Stimulated activated CD8-positive, alpha-beta memory T cell treated with anti-CD3 and anti-CD28 coated beads, Interleukin-4, amount 100 ng/mL, for 1 hour (primary cell): ENCODE measurements around the gene PGRMC1.
"Not testable (repeated sequence)": the region's sequence is repeated elsewhere in the genome, so short reads cannot be mapped to it uniquely, and the experiment has no call there.

Experiments used
- DNase-seq, 2 donors: peaks; one replicate each; pipeline ENCODE4 v3.0.0-alpha.2; 2020; ENCODE audit warnings: low read depth in 2 of 2, low spot score in 1 of 2

PGRMC1 gene

DNA sequence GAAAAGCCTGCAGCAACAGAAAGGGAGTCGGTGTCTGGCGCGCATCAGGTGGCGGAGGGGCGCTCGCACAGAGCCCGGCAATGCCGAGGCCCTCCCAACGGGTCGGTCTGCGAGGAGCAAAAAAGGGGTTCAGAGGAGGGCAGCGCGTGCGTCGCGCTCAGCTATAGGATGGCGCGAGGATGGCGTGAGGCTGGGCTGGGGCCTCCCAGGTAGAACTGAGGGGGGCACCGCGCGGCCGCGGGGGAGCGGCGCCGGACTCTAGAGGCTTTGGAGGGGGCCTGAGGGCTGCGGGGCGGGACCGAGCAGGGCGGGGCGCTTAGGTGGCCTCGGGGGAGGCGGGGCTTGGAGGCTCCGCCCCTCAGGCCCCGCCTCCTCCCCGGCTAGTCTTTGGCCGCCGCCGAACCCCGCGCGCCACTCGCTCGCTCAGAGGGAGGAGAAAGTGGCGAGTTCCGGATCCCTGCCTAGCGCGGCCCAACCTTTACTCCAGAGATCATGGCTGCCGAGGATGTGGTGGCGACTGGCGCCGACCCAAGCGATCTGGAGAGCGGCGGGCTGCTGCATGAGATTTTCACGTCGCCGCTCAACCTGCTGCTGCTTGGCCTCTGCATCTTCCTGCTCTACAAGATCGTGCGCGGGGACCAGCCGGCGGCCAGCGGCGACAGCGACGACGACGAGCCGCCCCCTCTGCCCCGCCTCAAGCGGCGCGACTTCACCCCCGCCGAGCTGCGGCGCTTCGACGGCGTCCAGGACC lies at the start of gene PGRMC1:
PGRMC1 (plus strand) TSS at position 414 of the 751 bp plus-strand sequence; CDS start at position 493, 79 bp downstream.
- peak; percentile 37 to 63 for DNase-seq

DNA sequence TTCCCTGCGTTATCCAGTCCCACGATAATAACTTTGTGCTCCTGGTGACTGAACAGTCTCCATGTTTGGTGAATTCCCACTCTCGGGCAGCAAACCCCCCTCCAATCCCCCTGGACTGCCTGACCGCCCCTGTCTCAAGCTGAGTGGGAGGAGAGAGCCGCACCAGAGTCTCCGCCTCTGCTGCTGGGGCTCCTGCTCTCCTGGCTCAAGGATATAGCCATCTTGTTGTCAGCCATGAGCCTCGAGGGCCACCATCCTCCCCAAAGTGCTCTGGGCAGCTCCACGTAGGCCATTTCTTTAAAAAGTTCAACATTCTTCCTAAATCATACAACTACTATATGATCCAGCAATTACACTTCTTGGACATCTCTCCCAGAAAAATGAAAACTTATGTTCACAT lies 49.3 kb upstream of the PGRMC1 start:
- DNase-seq = no peak

DNA sequence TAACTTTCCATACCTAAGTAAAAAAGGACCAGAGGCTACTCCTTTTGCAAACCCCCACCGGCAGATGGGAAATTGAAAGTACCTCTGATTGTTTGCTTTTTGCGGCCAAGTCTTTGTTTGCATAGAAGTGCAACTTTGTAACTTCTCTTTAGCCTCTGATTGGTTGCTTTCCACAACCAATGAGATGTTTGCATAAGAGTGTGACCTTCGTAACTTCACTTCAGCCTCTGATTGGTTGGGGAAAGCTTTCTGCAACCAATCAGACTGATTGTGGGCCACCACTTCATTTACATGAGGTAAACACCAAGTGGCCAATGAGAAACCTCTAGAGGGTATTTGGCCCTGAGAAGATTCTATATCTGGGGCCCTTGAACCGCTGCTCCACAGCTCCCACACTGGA lies 48.8 kb upstream of the PGRMC1 start:
- DNase-seq = no peak

DNA sequence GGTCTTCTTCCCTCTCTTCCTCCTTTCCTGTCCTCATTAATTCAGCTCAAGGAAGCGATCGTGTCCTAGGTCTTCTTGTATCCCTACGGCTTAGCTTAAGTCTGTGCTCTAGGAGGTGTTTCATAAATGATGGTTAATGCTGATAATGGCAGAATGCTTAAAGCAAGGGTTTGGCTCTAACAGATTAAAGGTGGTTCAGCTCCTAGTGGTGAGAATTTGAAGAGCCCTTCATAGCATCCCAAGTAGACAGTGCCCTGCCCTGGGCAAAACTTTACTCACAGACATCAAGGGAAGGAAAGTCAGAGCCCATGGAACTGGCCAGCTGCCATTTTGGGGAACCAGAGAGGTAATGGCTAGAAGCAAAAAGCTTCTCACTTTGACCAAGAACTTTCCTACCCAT lies 47.0 kb upstream of the PGRMC1 start:
- no peak for DNase-seq

DNA sequence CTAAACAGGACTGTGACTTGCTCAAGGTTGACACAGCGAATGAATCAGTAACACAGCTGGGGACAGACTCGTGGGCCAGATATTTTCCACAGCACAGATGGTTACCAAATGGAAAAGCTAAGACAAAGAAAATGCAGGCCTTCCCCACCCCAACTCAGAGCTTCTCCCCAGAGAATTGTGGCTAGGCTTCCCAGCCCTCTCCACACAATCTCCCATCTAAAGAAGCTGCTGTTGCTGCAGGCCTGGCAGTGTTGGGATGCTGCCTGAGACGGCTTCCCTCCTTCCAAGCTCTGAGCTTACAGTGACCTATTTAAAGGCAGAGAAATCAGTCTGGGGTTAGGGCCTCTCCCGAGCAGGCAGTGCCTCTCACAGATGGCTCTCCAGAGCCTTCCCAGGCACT lies 46.5 kb upstream of the PGRMC1 start:
- DNase-seq = no peak

DNA sequence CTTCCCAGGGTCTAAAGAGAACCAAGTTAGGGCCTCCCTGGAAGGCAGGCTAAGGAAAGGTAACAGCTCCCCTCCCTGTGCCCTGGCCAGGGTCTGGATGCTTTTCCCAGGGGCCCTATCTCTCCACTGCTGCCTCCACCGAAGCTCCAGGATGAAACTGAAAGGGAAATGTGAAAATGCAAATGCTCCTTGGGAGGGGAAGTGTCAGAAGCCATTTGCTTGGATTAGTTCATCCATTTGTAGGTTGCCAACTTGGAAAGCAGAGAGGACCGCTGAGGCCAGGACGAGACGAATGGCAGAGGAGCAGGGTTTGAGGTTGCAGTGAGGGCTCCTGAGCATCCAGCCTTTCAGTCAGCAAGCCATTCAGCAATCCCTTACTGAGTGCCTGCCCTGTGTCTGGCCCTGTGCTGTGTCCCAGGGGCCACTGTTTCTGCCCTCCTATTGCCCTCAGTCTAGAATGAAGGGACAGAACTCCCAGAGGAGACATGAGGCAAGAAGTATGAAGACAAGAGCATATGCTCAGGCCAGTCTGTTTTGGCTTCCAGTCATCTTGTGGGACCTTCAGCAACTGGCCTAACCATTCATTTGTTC lies 45.9 kb upstream of the PGRMC1 start:
- no peak for DNase-seq

DNA sequence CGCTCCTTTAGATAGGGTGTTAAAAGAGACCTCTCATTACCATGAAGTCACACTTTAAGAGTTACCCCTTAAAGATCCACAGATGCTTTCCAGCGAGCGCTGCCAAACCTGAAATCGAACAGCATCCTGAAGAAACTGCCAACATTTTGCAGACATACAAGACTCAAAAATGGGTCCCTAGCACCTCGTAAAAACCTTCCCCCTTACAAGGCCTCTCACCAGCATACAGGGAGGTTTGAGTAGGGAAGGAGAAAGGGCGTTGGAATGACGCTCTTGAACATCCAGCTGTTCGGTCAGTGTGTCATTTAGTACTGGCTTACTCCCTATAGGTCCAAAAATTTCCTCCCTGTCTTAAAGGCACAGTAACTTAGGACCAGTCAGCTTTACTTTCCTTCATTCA lies 45.3 kb upstream of the PGRMC1 start:
- no peak for DNase-seq

DNA sequence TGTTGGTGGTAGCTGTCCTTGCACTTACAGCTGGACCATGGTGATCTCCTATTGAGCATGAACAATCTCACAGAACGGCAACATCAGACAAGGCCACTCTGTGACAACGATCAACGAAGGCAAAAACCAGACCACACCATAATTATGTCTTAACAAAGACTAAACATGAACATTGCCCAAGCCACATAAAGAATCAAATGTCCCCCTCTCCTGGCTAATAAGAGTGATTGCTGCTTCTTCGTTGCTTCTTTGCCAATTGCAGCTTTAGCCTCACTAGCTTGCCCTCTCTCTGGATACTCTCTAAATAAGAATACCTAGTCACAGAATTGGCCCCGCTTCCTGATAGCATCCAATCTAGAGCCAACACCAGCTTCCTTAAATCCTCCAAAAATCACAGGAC lies 41.5 kb upstream of the PGRMC1 start:
- DNase-seq = no peak

DNA sequence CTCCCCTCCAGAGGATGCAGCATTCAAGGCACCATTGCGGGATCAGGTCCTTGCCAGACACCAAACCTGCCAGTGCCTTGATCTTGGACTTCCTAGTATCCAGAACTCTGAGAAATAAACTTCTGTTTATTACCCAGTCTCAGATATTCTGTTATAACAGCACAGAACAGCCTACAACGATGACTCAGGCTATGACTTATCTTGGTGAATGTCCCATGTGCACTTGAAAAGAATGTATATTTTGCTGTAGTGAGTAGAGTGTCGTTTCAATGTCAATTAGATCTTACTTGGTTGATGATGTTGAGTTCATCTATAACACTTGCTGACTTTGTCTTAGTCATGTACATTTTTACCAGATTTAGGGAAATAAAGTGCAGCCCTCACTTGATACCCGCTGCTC lies 34.5 kb upstream of the PGRMC1 start:
- no peak for DNase-seq

DNA sequence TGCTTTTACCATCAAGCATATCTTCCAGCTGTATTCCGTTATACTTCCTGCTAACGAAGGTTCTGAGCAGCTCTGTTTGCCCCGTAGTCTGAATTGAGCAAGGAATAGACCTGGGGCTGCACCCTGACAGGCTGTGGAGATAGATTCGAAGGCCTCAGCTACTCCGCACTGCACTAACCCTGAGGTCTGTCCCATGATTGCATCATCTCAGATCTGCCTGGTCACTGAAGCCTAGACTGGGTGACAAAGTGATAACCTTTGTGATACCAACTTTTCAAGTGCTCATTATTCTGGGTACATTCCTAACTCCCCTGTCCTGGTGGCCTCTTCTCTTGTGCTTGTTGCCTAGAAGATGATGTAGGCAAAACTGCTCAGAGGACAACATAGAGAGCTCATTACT lies 29.9 kb upstream of the PGRMC1 start:
- no peak for DNase-seq

DNA sequence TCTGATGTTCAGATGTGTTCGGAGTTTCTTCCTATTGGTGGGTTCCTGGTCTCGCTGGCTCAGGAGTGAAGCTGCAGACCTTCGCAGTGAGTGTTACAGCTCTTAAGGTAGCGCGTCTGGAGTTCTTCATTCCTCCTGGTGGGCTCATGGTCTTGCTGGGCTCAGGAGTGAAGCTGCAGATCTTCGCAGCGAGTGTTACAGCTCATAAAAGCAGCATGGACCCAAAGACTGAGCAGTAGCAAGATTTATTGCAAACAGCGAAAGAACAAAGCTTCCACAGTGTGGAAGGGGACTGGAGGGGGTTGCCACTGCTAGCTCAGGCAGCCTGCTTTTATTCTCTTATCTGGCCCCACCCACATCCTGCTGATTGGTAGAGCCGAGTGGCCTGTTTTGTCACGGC lies 28.6 kb upstream of the PGRMC1 start:
- not testable (repeated sequence) for DNase-seq

DNA sequence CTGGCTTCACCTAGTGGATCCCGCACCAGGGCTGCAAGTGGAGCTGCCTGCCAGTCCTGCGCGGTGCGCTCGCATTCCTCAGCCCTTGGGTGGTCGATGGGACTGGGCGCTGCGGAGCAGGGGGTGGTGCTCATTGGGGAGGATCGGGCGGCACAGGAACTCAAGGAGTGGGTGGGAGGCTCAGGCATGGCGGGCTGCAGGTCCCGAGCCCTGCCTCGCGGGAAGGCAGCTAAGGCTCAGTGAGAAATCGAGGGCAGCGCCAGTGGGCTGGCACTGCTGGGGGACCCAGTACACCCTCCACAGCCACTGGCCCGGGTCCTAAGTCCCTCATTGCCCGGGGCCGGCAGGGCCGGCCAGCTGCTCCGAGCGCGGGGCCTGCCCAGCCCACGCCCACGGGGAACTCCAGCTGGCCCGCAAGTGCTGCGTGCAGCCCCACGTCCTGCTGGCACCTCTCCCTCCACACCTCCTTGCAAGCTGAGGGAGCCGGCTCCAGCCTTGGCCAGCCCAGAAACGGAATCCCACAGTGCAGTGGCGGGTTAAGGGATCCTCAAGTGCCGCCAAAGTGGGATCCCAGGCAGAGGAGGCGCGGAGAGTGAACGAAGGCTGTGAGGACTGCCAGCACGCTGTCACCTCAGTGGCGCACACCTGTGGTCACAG lies 27.6 kb upstream of the PGRMC1 start:
- no peak for DNase-seq

DNA sequence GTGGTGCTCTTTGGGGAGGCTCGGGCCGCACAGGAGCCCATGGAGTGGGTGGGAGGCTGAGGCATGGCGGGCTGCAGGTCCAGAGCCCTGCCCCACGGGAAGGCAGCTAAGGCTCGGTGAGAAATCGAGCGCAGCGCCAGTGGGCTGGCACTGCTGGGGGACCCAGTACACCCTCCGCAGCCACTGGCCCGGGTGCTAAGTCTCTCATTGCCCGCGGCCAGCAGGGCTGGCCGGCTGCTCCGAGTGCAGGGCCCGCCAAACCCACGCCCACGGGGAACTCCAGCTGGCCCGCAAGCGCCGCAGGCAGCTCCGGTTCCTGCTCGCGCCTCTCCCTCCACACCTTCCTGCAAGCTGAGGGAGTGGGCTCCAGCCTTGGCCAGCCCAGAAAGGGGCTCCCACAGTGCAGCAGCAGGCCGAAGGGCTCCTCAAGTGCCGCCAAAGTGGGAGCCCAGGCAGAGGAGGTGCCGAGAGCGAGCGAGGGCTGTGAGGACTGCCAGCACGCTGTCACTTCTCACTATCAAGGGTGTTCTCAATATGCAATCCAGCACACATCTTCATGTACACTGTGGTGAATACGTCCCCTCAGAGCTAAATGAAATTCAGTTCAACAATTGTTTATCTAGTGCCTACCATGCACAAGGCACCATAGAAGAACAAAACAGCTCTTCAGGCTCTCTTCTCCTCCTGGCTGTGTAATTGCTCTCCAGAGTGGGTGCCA lies 25.0 kb upstream of the PGRMC1 start:
- DNase-seq = not testable (repeated sequence)

DNA sequence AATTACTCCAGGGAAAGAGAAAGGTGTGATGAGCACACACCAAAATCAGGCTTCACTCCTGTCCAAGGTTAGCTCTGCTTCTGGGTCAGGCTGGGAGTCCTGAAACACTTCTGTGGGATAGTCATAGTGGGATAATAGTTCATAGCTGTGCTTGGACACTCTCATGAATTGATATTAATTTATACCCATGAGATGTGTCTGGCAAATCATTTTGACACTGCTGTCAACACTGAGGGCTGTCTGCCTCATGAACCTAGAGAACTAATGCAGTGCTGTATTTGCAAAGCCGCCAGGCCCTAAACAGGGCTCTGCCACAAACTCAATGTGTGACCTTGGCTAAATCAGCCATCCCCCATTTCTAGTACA lies 24.5 kb upstream of the PGRMC1 start:
- no peak for DNase-seq

DNA sequence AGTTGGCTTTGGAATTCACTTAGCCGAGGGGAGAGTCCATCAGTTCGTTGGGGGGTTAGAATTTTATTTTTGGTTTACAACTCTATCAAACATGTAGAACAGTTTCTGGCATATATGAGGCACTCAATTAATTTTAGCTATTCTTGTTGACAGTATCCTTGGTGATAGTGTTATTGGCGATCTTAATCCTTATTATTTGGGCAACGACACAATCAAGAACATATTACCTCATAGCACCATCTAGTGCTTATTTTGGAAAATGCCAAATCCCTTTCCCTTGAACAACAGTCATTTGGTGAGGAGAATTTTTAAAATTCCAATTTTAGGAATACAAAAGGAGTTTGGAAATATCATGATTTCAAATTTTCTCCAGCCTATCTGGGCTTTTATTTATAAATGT lies 17.9 kb upstream of the PGRMC1 start:
- DNase-seq = no peak

DNA sequence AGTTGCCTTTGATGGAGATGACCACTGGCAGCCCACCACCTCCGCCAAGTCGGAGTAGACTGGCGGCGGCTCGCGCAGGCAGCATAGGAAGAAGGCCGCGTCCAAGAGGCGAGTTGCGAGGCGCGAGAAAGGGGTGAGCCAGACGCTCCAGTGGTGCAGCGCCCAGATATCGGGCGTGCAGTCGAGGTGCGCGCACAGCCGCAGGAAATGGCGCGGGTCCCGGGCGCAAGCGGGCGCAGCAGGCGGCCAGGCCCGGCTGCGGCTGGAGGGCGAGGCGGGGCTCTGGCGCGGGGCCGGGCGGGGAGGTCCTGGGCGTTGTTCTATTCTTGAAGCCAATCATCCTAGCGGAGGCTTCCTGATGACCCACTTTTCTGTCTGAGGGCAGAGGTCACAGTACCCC lies 13.2 kb upstream of the PGRMC1 start:
- no peak for DNase-seq

DNA sequence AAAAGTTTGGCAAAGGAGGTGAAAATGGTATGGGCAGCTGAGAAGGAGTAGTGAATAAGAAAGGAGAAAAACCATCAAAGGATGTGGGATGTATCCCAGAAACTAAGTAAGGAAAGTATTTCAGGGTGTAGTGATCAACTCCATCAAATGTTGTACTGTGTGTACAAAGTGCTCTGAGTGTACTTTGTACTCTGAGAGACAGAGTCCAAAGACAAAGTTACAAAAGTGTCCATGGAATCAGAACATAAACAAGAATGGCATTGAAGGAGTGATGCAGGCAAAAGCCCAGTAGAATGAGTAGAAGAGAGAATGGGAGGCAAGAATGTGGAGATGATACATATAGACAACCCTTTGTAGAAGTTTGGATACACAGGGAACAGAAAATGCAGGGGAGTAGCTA lies 12.3 kb upstream of the PGRMC1 start:
- no peak for DNase-seq

DNA sequence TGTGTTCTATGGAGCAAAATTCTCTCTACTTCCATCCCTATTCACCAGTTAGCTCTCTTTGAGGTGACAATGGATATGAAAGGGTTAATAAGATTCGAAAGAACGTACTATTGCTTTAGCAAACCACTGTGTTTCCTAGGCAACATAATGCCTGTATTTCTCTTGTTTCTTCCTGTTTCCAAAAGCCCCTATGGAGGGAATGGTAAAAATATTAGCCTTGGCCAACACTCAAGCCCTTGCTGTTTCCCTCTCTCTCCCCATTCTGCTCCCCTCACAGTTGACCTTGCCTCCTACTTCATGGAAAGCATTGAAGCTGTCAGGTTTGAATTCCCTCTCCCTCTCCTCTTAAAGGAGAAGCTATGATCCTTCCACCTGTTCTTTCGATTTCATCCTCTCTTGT lies 9.6 kb upstream of the PGRMC1 start:
- DNase-seq = no peak

DNA sequence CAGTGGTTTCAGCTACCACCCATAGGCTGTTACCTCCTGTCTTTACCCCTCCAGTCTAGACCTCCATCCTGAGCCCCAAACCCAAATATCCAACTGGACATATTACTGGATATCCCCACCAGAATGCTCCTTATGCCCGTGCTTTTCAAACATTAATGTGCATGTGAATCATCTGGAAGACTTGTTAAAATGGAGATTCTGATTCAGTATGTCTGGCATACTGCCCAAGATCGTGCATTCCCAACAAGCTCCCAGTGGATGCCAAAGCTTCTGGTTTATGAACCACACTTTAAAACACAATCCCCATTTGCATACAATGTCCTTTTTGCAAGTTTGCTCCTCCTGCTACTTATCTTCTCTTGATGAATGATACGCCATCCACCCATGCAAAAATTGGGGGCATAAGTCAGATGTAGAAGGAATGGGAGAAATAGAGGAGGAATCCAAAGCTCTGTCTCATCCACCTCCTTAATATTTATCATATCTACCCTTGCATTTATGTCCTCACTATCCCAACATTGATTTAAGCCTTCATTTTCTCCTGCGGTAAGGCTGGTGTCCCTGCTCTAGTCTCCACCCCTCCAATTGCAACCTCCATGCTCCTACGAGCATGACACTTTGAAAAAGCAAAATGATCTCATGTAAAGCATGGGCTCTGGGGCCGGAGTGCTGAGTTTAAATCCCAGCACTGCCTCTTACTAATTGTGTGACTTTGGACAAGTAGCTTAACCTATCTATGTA lies 7.4 kb upstream of the PGRMC1 start:
- DNase-seq = no peak

DNA sequence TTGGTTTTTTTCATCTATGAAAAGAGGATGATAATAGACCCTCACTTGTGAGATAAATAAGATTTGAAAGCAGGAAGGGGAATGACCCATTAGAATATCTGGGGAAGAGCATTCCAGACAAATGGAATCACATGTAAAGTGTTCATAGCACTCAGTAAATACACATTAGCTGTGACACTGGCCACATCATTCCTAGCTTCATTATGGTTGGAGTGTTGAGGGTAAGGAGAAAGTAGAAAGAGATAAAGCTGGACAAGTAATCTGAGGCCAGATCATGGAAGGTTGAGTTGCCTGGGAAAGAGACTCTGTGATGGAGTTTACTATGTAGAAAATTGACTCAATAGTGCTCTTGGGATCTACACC lies 6.9 kb upstream of the PGRMC1 start:
- no peak for DNase-seq

DNA sequence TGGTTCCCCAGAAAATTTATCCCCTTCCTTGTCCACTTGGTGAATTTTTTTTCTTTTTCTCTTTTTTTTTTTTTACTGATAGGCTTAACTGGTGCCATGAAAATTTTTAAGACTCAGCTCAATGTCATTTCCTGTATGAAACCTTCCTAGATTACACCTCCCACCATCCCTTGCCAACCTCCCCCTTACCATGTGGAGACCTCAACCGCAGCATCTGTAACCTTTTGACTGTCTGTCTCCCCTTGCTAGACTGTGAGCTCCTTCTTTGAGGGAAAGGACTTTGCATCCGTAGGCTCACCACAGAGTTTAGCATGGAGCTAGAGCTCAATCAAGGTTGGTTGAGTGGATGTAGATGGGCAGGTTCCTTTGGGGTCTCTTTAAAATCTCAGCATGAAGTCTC lies 5.2 kb upstream of the PGRMC1 start:
- no peak for DNase-seq
